ENCODE measurements around the gene UBASH3B. TPM values are rescaled to one million over a fixed set of nuclear protein-coding genes. Genes with fewer than 3 reads are reported as not detected.
"Not testable (repeated sequence)": the region's sequence is repeated elsewhere in the genome, so short reads cannot be mapped to it uniquely, and the experiment has no call there.

Gene UBASH3B
- 14.9 and 19.3 TPM in 2 replicates for total RNA-seq (2014; rRNA removed; shearing (Covaris generic))

- peak; percentile 92 for DNase-seq (ENCODE audit: low read depth)
These were observed at the start of gene UBASH3B for GRCh38 chr11:122655527-122656072. Gene UBASH3B (plus strand): TSS chr11:122655722. CDS start chr11:122656050, 328 bp downstream.

- DNase-seq (ENCODE audit: low read depth), result peak; percentile 40
These were observed 48.4 kb upstream of the UBASH3B start for GRCh38 chr11:122607162-122607561.

GRCh38 chr11:122612123-122612824, 43.2 kb upstream of the UBASH3B start:
- DNase-seq (ENCODE audit: low read depth), result no peak

- DNase-seq (ENCODE audit: low read depth), result no peak
These were observed 38.8 kb upstream of the UBASH3B start for GRCh38 chr11:122616718-122617117.

GRCh38 chr11:122617297-122617696, 38.2 kb upstream of the UBASH3B start:
- peak; percentile 76 for DNase-seq (ENCODE audit: low read depth)

GRCh38 chr11:122617926-122618325, 37.6 kb upstream of the UBASH3B start:
- peak; percentile 25 for DNase-seq (ENCODE audit: low read depth)

GRCh38 chr11:122618927-122619326, 36.6 kb upstream of the UBASH3B start:
- no peak for DNase-seq (ENCODE audit: low read depth)

- no peak for DNase-seq (ENCODE audit: low read depth)
These were observed 35.8 kb upstream of the UBASH3B start for GRCh38 chr11:122619757-122620156.

- not testable (repeated sequence) for DNase-seq (ENCODE audit: low read depth)
These were observed 30.0 kb upstream of the UBASH3B start for GRCh38 chr11:122625501-122625900.

GRCh38 chr11:122625976-122626665, 29.4 kb upstream of the UBASH3B start:
- no peak for DNase-seq (ENCODE audit: low read depth)

GRCh38 chr11:122627745-122628144, 27.8 kb upstream of the UBASH3B start:
- no peak for DNase-seq (ENCODE audit: low read depth)

GRCh38 chr11:122628810-122629555, 26.5 kb upstream of the UBASH3B start:
- peak; percentile 79 for DNase-seq (ENCODE audit: low read depth)

- DNase-seq (ENCODE audit: low read depth), result peak; percentile 36
These were observed 23.2 kb upstream of the UBASH3B start for GRCh38 chr11:122632181-122632824.

GRCh38 chr11:122633219-122633829, 22.2 kb upstream of the UBASH3B start:
- DNase-seq (ENCODE audit: low read depth), result peak; percentile 66

- DNase-seq (ENCODE audit: low read depth), result peak; percentile 61
These were observed 21.0 kb upstream of the UBASH3B start for GRCh38 chr11:122634501-122634900.

GRCh38 chr11:122637541-122637940, 18.0 kb upstream of the UBASH3B start:
- no peak for DNase-seq (ENCODE audit: low read depth)

- DNase-seq (ENCODE audit: low read depth), result peak; percentile 93
These were observed 13.0 kb upstream of the UBASH3B start for GRCh38 chr11:122642472-122642922.

- DNase-seq (ENCODE audit: low read depth), result peak; percentile 32
These were observed 12.6 kb upstream of the UBASH3B start for GRCh38 chr11:122642971-122643370.

- DNase-seq (ENCODE audit: low read depth), result no peak
These were observed 9.7 kb upstream of the UBASH3B start for GRCh38 chr11:122645847-122646246.

GRCh38 chr11:122646549-122647340, 8.8 kb upstream of the UBASH3B start:
- peak; percentile 77 for DNase-seq (ENCODE audit: low read depth)

Data from M059J (cell line).